AG08395 (cell line): ENCODE measurements around the gene RNF31.
A peak's percentile ranks its signal among the peaks of the same experiment; 100 is the strongest.

ENCODE experiments used
- DNase-seq: peaks from one replicate; pipeline ENCODE4 v3.0.0; 2012; ENCODE audit warnings: mixed read lengths, low spot score

RNF31 gene

GRCh38 chr14:24137529-24138395 is 9.5 kb upstream of the RNF31 start:
- DNase-seq: no peak

- DNase-seq: no peak
Measured at GRCh38 chr14:24138396-24139271, 8.7 kb upstream of the RNF31 start.

- DNase-seq: no peak
Measured at GRCh38 chr14:24139272-24139934, 7.9 kb upstream of the RNF31 start.

GRCh38 chr14:24141097-24141880 is 6.0 kb upstream of the RNF31 start, which contains the start of gene EMC9:
Gene EMC9, minus strand, starts transcription at chr14:24141591. Its CDS starts 287 bp downstream, at chr14:24141304.
- DNase-seq: peak; percentile 99

- no peak for DNase-seq
Measured at GRCh38 chr14:24143511-24143910, 3.8 kb upstream of the RNF31 start.

- DNase-seq: no peak
Measured at GRCh38 chr14:24144451-24144850, 2.8 kb upstream of the RNF31 start.

GRCh38 chr14:24145219-24145618 is 2.1 kb upstream of the RNF31 start:
- DNase-seq: no peak

- no peak for DNase-seq
Measured at GRCh38 chr14:24145690-24146452, 1.4 kb upstream of the RNF31 start.

- DNase-seq: peak; percentile 94
Measured at GRCh38 chr14:24146453-24146977, 783 bp upstream of the RNF31 start, which contains the start of gene PSME2. Gene PSME2, minus strand, starts transcription at chr14:24146610. Its CDS starts 29 bp downstream, at chr14:24146581.

GRCh38 chr14:24147761-24148428 is 597 bp downstream of the RNF31 start:
- DNase-seq: no peak

- no peak for DNase-seq
Measured at GRCh38 chr14:24149302-24149969, 2.1 kb downstream of the RNF31 start.

GRCh38 chr14:24150061-24150460 is 2.8 kb downstream of the RNF31 start:
- DNase-seq: no peak

- no peak for DNase-seq
Measured at GRCh38 chr14:24150567-24150966, 3.3 kb downstream of the RNF31 start.

GRCh38 chr14:24150993-24151392 is 3.7 kb downstream of the RNF31 start:
- no peak for DNase-seq

GRCh38 chr14:24151404-24152080 is 4.2 kb downstream of the RNF31 start:
- DNase-seq: no peak

GRCh38 chr14:24155100-24155499 is 7.8 kb downstream of the RNF31 start:
- DNase-seq: no peak

- DNase-seq: no peak
Measured at GRCh38 chr14:24156840-24157239, 9.5 kb downstream of the RNF31 start.

- DNase-seq: no peak
Measured at GRCh38 chr14:24157331-24157730, 10.0 kb downstream of the RNF31 start.
